Endothelial cell of umbilical vein (primary cell): ENCODE measurements around the gene EFNB1. TPM values are rescaled to one million over a fixed set of nuclear protein-coding genes. Genes with fewer than 3 reads are reported as not detected.

Experiments
- BruUV-seq: library from RNA; stranded (reverse); fragments of 400-500 nt; replicated peaks from 2 replicates; lab custom pipeline; 2021; lab: Mats Ljungman, UMichigan
- CTCF ChIA-PET: fragments of 300-600, 350-600 bp; sonication (Branson Sonifier 250); formaldehyde crosslinking; loops from one replicate; lab custom pipeline; 2021; ENCODE audit warnings: antibody characterized with exemption, inconsistent platforms; lab: Charles Lee
- POLR2A ChIA-PET: fragments of 300-600, 350-600 bp; sonication (Branson Sonifier 250); formaldehyde crosslinking; loops from one replicate; lab custom pipeline; 2021; ENCODE audit warnings: antibody characterized with exemption, inconsistent platforms; lab: Charles Lee
- DNase-seq: peaks from one replicate; pipeline ENCODE4 v3.0.0-alpha.2; 2011; ENCODE audit warnings: low read depth, low spot score
- FAIRE-seq: peaks from 2 replicates; lab custom pipeline; 2011; peaks lifted over from hg19 to GRCh38; lab: Jason Lieb, UNC
- H2AFZ ChIP-seq: 2 replicates; pipeline ENCODE4 v1.6.0; 2012; ENCODE audit warnings: low read depth, low read length, control low read depth, inconsistent platforms
- H3K27ac ChIP-seq: 2 replicates; pipeline ENCODE4 v1.5.1; 2011; ENCODE audit warnings: low read depth, mild to moderate bottlenecking, control low read depth, low read length, moderate library complexity; ENCODE audit not compliant: insufficient read depth
- H3K27me3 ChIP-seq, 2 experiments: 2 replicates each; pipeline versions ENCODE4 v1.6.0 to v1.6.1; 2011; ENCODE audit warnings: low read length in 2 of 2, mixed read lengths in 1 of 2; ENCODE audit not compliant: control insufficient read depth in 2 of 2, insufficient read depth in 2 of 2
- H3K36me3 ChIP-seq, 2 experiments: 2 replicates in 1 of 2; 3 replicates in 1 of 2; pipeline ENCODE4 v1.5.1; 2011; ENCODE audit warnings: low read length in 2 of 2, mild to moderate bottlenecking in 1 of 2, moderate library complexity in 1 of 2; ENCODE audit not compliant: control insufficient read depth in 2 of 2, insufficient read depth in 2 of 2; ENCODE audit errors: extremely low read depth in 1 of 2
- H3K4me1 ChIP-seq: 3 replicates; pipeline ENCODE4 v1.5.1; 2011; ENCODE audit warnings: mild to moderate bottlenecking, low read length; ENCODE audit not compliant: control insufficient read depth, insufficient read depth; ENCODE audit errors: extremely low read depth
- H3K4me2 ChIP-seq: 2 replicates; pipeline ENCODE4 v1.6.1; 2011; ENCODE audit warnings: low read length, control low read depth, mixed read lengths; ENCODE audit not compliant: insufficient read depth
- H3K4me3 ChIP-seq, 3 experiments: fragments of 200-600 bp in 1 of 3; sonication (generic), shearing (Covaris generic) in 1 of 3; replicated peaks in 1 of 3; 2 replicates each; pipeline ENCODE4 v1.5.1; 2011 to 2016; ENCODE audit warnings: control low read depth in 3 of 3, low read length in 3 of 3, mild to moderate bottlenecking in 2 of 3, inconsistent platforms in 1 of 3, low read depth in 1 of 3, moderate library complexity in 1 of 3; ENCODE audit not compliant: insufficient read depth in 1 of 3
- H3K79me2 ChIP-seq: 2 replicates; pipeline ENCODE4 v1.6.0; 2012; ENCODE audit warnings: low read length, inconsistent platforms; ENCODE audit not compliant: control insufficient read depth, insufficient read depth
- H3K9ac ChIP-seq: replicated peaks from 2 replicates; pipeline ENCODE3; 2011; ENCODE audit warnings: low read length, control low read depth; ENCODE audit not compliant: insufficient read depth; ENCODE audit errors: extremely low read depth
- H3K9me1 ChIP-seq: replicated peaks from 3 replicates; pipeline ENCODE4 v1.6.0; 2011; ENCODE audit warnings: mild to moderate bottlenecking, low read length; ENCODE audit not compliant: control insufficient read depth, insufficient read depth; ENCODE audit errors: extremely low read depth
- H3K9me3 ChIP-seq: replicated peaks from 2 replicates; pipeline ENCODE4 v1.5.1; 2012; ENCODE audit warnings: low read length, inconsistent platforms; ENCODE audit not compliant: control insufficient read depth, insufficient read depth
- H4K20me1 ChIP-seq: replicated peaks from 2 replicates; pipeline ENCODE3; 2011; ENCODE audit warnings: mild to moderate bottlenecking, low read length; ENCODE audit not compliant: control insufficient read depth, insufficient read depth; ENCODE audit errors: extremely low read depth
- EZH2 ChIP-seq: IDR thresholded peaks from 2 replicates; pipeline ENCODE4 v1.6.1; 2012; ENCODE audit warnings: borderline replicate concordance, low read depth, mild to moderate bottlenecking, moderate library complexity, low read length, inconsistent platforms; ENCODE audit not compliant: severe bottlenecking
- FOS ChIP-seq: IDR thresholded peaks from 2 replicates; pipeline ENCODE4 v1.6.1; 2011; ENCODE audit warnings: mild to moderate bottlenecking, low read length, moderate library complexity, borderline replicate concordance; ENCODE audit not compliant: insufficient read depth
- GATA2 ChIP-seq: IDR thresholded peaks from 2 replicates; pipeline ENCODE4 v1.7.0; 2011; ENCODE audit warnings: low read depth, mild to moderate bottlenecking, moderate library complexity, mixed read lengths, low read length; ENCODE audit not compliant: insufficient read length, insufficient read depth
- JUN ChIP-seq: IDR thresholded peaks from 2 replicates; pipeline ENCODE4 v1.6.1; 2011; ENCODE audit warnings: borderline replicate concordance, low read depth; ENCODE audit not compliant: insufficient read length, insufficient read depth
- MYC ChIP-seq: IDR thresholded peaks from one replicate; pipeline ENCODE4 v1.6.1; 2011; ENCODE audit warnings: mild to moderate bottlenecking, low read depth, low read length
- POLR2A ChIP-seq: IDR thresholded peaks from 2 replicates; pipeline ENCODE4 v1.6.1; 2012; ENCODE audit warnings: low read depth, mild to moderate bottlenecking, control low read depth, low read length
- POLR2AphosphoS5 ChIP-seq: IDR thresholded peaks from 2 replicates; pipeline ENCODE4 v1.6.1; 2012; ENCODE audit warnings: low read depth, mild to moderate bottlenecking, control low read depth, low read length, moderate library complexity; ENCODE audit not compliant: insufficient read depth
- dilution Hi-C: fragments of 300-500 bp; cut with MboI; formaldehyde crosslinking; loops from one replicate; pipeline ENCODE4 v1.15.0; 2019; ENCODE audit warnings: low sequenced_read_pairs; ENCODE audit not compliant: extremely low pct_ligation_motif_present
- intact Hi-C: fragments of 100-400 bp; cut with micrococcal nuclease; formaldehyde crosslinking; loops from one replicate; pipeline ENCODE4 v1.10.0; 2022
- polyA plus RNA-seq, 4 experiments: library from polyadenylated mRNA; depleted of rRNA in 3 of 4; stranded (reverse) in 3 of 4; unstranded in 1 of 4; fragments of >200 nt; gene quantifications; 2 replicates each; pipeline versions ENCODE4 v1.2.1 to v1.2.3, GENCODE V29; 2011 to 2012; ENCODE audit warnings: missing spikeins in 1 of 4
- total RNA-seq: library from RNA; stranded (reverse); gene quantifications from 2 replicates; pipeline ENCODE4 v1.2.3, GENCODE V29; 2021
- TF ChIP-seq, protein P1 (sequence below): IDR thresholded peaks from 2 replicates; pipeline ENCODE4 v1.6.1; 2011; ENCODE audit not compliant: insufficient read depth, insufficient read length
- TF ChIP-seq, protein P2 (sequence below), 2 donors: IDR thresholded peaks; 1 replicate in 1 of 2; 2 replicates in 1 of 2; pipeline ENCODE4 v1.5.1; 2011; ENCODE audit warnings: low read length in 2 of 2, mild to moderate bottlenecking in 2 of 2, moderate library complexity in 2 of 2, control low read depth in 1 of 2, inconsistent platforms in 1 of 2, low read depth in 1 of 2; ENCODE audit not compliant: insufficient read depth in 1 of 2; ENCODE audit errors: extremely low read depth in 1 of 2

The EFNB1 gene
- total and polyA plus RNA-seq, 2 donors (not counting 3 experiments of a cell fraction or from before 2014, with no cell fraction given), result 7.8 to 13.3 TPM

DNA sequence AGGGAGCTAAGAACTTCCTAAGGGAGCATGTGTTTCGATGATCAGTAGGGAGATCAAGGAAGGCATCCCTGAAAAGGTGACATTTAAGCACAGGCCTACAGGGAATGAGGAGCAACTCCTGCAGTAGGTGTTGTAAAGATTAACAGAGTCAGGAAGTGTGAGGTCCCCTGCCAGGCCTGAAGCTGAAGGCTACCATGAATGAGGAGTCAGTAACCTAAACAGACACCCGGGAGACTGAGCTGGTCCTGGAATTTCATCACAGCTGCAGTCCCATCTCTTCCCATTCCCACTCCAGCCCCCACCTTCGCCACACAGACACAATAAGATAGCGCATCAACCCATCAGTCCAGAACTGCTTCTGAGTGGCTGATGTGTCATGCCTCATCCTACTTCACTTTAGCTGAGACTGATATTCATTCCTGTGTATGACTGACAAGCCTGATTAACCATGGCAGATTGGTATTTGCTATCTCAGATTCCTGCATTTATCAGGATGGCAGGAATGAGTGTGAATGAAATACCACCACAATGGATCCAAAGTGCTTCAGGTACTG lies 27.0 kb upstream of the EFNB1 start:
- H2AFZ ChIP-seq, result no peak overlapping the region
- no peak overlapping the region for H3K4me3 ChIP-seq
- H3K27ac ChIP-seq, result no peak overlapping the region
- intact Hi-C loops (no loop called here), dilution Hi-C loops (no loop called here)
- H3K36me3 ChIP-seq, result no peaks in the 10 kb centered on the region
- H3K9ac ChIP-seq, result no peak overlapping the region
- TF ChIP-seq GATA2 (no peak), FOS (no peak), POLR2A (no peak), EZH2 (no peak), MYC (no peak), JUN (no peak), POLR2AphosphoS5 (no peak)
- TF ChIP-seq, protein P1, sequence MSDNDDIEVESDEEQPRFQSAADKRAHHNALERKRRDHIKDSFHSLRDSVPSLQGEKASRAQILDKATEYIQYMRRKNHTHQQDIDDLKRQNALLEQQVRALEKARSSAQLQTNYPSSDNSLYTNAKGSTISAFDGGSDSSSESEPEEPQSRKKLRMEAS, result no peak
- TF ChIP-seq, protein P2, sequence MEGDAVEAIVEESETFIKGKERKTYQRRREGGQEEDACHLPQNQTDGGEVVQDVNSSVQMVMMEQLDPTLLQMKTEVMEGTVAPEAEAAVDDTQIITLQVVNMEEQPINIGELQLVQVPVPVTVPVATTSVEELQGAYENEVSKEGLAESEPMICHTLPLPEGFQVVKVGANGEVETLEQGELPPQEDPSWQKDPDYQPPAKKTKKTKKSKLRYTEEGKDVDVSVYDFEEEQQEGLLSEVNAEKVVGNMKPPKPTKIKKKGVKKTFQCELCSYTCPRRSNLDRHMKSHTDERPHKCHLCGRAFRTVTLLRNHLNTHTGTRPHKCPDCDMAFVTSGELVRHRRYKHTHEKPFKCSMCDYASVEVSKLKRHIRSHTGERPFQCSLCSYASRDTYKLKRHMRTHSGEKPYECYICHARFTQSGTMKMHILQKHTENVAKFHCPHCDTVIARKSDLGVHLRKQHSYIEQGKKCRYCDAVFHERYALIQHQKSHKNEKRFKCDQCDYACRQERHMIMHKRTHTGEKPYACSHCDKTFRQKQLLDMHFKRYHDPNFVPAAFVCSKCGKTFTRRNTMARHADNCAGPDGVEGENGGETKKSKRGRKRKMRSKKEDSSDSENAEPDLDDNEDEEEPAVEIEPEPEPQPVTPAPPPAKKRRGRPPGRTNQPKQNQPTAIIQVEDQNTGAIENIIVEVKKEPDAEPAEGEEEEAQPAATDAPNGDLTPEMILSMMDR (IDR thresholded peaks at IDR 0.05; ENCODE audit: extremely low read depth in 1 of 2, insufficient read depth in 1 of 2, low read depth in 1 of 2, low read length in 2 of 2), result no peak
- no peak for DNase-seq
- H3K4me2 ChIP-seq, result no peak overlapping the region
- H3K4me1 ChIP-seq, result no peaks in the 10 kb centered on the region
- H3K79me2 ChIP-seq, result no peaks in the 10 kb centered on the region
- ChIA-PET POLR2A (no interaction called here), CTCF (no interaction called here)
- BruUV-seq, result no TSS peak
- no peaks in the 10 kb centered on the region for H3K9me3 ChIP-seq
- H4K20me1 ChIP-seq, result no peaks in the 10 kb centered on the region
- no peak for FAIRE-seq
- H3K27me3 ChIP-seq, result peaks cover 0 to 2% of the 10 kb centered on the region in 2 experiments
- H3K9me1 ChIP-seq, result no peaks in the 10 kb centered on the region
